Forelimb muscle (tissue), 1 donor: Measurements from ENCODE around the gene CD300LG. TPM values are rescaled to one million over a fixed set of nuclear protein-coding genes. Genes with fewer than 3 reads are reported as not detected.
A peak's percentile ranks its signal among the peaks of the same experiment; 100 is the strongest.
"Not testable (repeated sequence)": the region's sequence is repeated elsewhere in the genome, so short reads cannot be mapped to it uniquely, and the experiment has no call there.

ENCODE experiments used
- DNase-seq: peaks from one replicate; pipeline ENCODE4 v3.0.0-alpha.2; 2013; ENCODE audit warnings: low read depth
- polyA plus RNA-seq: library from polyadenylated mRNA; unstranded; fragments of 120-200 nt; gene quantifications from one replicate; pipeline ENCODE4 v1.2.1, GENCODE V29; 2013; ENCODE audit not compliant: insufficient read length

Gene CD300LG
- polyA plus RNA-seq, 1 donor: 2.1 TPM

- peak; percentile 44 for DNase-seq
Observed at GRCh38 chr17:43878260-43879175, 31.5 kb downstream of the CD300LG start.

GRCh38 chr17:43879723-43880419 is 32.9 kb downstream of the CD300LG start:
- DNase-seq: no peak

- no peak for DNase-seq
Observed at GRCh38 chr17:43880420-43880991, 33.5 kb downstream of the CD300LG start.

- DNase-seq: no peak
Observed at GRCh38 chr17:43881181-43881580, 34.2 kb downstream of the CD300LG start.

- no peak for DNase-seq
Observed at GRCh38 chr17:43881758-43882505, 35.0 kb downstream of the CD300LG start.

- no peak for DNase-seq
Observed at GRCh38 chr17:43882761-43883415, 35.9 kb downstream of the CD300LG start.

GRCh38 chr17:43888548-43888947 is 41.6 kb downstream of the CD300LG start:
- DNase-seq: no peak

- no peak for DNase-seq
Observed at GRCh38 chr17:43890240-43890639, 43.3 kb downstream of the CD300LG start.

- DNase-seq: no peak
Observed at GRCh38 chr17:43891851-43892646, 45.1 kb downstream of the CD300LG start.

- DNase-seq: no peak
Observed at GRCh38 chr17:43892647-43892952, 45.6 kb downstream of the CD300LG start.

GRCh38 chr17:43894494-43894893 is 47.5 kb downstream of the CD300LG start:
- not testable (repeated sequence) for DNase-seq

GRCh38 chr17:43897831-43898230 is 50.9 kb downstream of the CD300LG start:
- DNase-seq: no peak

GRCh38 chr17:43898446-43898845 is 51.5 kb downstream of the CD300LG start:
- DNase-seq: no peak

GRCh38 chr17:43900183-43900857 is 53.3 kb downstream of the CD300LG start:
- no peak for DNase-seq

- DNase-seq: no peak
Observed at GRCh38 chr17:43900858-43901754, 54.1 kb downstream of the CD300LG start.

GRCh38 chr17:43901861-43902589 is 55.0 kb downstream of the CD300LG start:
- no peak for DNase-seq

GRCh38 chr17:43905400-43905984 is 58.5 kb downstream of the CD300LG start:
- DNase-seq: no peak
